GM19099 (cell line): ENCODE measurements around the gene BANK1.

Experiments used
- POLR2A ChIP-seq: IDR thresholded peaks from 3 replicates; pipeline ENCODE4 v1.6.1; 2011; ENCODE audit warnings: low read depth; ENCODE audit not compliant: insufficient read length; ENCODE audit errors: extremely low read depth

The BANK1 gene, protein sequence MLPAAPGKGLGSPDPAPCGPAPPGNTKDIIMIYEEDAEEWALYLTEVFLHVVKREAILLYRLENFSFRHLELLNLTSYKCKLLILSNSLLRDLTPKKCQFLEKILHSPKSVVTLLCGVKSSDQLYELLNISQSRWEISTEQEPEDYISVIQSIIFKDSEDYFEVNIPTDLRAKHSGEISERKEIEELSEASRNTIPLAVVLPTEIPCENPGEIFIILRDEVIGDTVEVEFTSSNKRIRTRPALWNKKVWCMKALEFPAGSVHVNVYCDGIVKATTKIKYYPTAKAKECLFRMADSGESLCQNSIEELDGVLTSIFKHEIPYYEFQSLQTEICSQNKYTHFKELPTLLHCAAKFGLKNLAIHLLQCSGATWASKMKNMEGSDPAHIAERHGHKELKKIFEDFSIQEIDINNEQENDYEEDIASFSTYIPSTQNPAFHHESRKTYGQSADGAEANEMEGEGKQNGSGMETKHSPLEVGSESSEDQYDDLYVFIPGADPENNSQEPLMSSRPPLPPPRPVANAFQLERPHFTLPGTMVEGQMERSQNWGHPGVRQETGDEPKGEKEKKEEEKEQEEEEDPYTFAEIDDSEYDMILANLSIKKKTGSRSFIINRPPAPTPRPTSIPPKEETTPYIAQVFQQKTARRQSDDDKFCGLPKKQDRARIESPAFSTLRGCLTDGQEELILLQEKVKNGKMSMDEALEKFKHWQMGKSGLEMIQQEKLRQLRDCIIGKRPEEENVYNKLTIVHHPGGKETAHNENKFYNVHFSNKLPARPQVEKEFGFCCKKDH

DNA sequence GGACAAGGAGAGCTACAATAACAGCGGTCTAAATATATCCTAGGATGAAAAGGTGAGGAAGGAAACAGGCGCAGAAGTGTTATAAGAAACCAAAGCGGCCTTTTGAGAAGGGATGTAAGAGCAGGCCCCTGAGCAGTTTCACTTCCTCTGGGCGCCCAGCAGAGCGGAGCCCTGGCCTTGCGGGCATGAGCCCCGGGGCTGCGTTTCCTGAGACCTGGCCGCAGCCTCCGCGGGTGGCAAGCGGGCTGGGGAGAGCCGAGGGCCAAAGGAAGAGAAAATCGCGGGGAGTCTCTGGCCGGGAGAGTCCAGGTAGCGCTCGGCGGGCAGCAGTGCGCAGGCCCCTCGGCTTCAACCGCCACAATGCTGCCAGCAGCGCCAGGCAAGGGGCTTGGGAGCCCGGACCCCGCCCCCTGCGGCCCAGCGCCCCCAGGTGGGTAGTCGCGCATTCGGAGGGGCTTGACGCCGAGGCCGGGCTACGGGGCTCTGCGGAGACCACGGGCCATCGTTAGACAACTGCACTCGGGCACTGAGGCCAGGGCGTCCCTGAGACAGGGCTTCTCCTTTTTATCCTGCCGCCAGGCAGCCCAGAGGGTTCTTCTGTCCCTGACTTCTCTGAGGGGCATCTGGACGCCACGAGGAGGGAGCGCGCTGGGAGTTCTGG, at the start of gene BANK1:
Gene BANK1, plus strand, starts transcription at position 210 of the 661 bp plus-strand sequence. Its CDS starts 151 bp downstream, at position 361.
- no peak for TF ChIP-seq POLR2A

- no peak for TF ChIP-seq POLR2A
Measured at GRCh38 chr4:101753721-101754120, 36.8 kb upstream of the BANK1 start.

DNA sequence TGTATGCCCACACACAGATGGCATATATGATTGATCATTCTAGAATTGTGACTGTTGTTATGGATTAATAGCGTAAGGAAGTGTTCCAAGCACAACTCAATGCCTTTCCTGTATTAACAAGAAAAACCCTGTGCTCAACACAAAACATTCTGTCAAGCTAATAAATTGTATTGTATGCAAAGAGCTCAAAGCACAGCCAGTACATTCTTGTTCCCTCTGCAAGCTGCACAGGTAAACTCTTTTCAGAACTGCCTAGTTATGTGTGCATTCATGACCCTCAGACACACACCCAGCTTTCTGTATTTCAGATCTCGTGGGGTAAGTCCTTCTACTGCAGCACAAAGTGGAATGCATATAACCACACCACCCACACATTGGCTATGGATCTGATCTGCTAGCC, 34.3 kb upstream of the BANK1 start:
- no peak for TF ChIP-seq POLR2A

DNA sequence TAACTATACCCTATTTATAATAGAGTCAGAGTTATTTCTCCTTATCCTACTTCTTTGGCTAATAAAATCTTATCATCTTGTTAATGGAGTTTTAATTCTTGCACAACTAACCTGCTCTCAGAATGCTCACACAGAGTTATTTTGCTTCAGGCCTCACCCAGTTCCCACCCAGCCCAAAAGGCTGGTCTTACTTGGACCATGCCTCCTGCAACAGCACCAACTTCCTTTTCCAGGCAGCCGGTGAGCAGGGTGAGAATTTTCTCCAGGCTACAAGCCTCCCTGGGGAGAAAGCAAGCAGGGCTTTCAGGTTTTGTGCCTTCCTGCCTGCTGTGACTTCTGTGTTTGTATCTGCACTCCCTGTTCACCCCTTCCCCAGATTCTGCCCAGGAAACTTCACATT, 29.1 kb upstream of the BANK1 start:
- no peak for TF ChIP-seq POLR2A

GRCh38 chr4:101762025-101762424, 28.5 kb upstream of the BANK1 start:
- no peak for TF ChIP-seq POLR2A

DNA sequence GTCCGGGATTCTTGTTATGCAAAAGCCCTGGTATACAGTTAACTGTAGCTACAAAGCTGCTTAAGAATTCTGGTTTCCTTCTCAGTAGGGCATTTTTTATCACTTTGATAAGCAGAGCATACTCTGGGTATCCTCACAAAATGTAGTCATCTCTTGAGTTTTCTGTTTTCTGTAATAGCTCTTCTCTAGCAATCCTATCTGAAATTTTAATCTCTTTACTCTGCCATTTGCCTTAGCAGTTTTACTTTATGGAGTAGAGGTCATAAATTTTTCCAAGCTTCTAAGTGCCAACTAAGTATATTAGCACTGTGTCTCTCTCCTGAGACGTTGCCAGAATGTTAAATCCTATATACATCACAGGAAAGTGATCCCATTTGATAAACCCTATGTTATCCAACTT, 28.0 kb upstream of the BANK1 start:
- TF ChIP-seq POLR2A = no peak

DNA sequence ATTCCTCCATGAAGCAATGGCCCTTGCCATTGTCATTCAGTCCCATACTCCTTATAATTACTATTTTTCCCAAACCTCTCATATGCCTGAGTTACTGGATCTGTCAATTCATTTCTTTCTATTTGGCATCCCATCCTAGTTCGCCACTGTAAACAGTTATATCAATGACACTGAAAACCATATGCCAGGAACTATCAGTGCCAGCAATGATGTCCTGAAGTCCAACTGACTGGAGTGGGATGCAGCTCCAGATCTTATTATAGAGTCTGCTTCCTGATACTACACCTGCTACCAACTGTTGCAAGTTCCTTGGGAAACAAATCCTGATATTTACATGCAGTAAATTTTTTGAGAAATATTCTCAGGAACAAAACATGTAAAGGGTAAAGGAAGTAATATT, 27.0 kb upstream of the BANK1 start:
- no peak for TF ChIP-seq POLR2A

- TF ChIP-seq POLR2A = no peak
Measured at GRCh38 chr4:101774807-101775206, 15.7 kb upstream of the BANK1 start.

GRCh38 chr4:101777431-101777830, 13.1 kb upstream of the BANK1 start:
- no peak for TF ChIP-seq POLR2A

GRCh38 chr4:101780284-101780683, 10.2 kb upstream of the BANK1 start:
- TF ChIP-seq POLR2A = no peak

DNA sequence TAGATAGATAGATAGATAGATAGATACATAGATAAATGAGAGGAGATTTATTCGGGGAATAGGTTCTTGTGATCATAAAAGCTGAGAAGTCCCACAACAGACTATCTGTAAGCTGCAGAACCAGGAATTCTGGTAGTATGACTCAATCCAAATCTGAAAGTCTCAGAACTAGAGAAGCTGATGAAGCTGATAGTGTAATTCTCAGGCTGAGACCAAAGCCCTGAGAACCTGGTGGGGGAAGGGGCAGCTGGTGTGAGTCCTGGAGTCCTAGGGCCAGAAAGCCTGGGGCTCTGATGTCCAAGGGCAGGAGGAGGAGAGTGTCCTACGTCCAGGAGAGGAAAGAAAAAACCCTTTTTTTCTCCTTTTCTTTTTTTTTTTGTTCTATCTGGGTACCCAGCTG, 8.0 kb upstream of the BANK1 start:
- no peak for TF ChIP-seq POLR2A

DNA sequence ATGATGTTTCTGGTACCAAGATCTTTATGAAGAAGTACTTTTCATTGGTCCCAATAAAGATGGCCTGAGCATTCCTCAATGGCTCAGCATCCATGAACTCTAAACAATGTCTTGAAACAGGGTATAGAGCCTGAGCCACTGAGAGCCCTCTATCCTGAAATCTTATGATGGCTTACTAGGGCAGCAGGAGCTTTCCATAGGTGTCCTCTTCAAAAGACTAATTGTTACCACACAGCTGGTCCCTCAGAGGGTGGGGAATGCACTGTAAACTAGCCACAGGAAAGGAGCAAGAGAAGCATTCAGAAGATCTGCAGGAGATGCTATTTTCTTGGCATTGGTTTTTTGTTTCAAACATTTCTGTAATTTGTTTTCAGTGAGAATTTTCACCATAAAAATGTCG, 5.6 kb upstream of the BANK1 start:
- no peak for TF ChIP-seq POLR2A

DNA sequence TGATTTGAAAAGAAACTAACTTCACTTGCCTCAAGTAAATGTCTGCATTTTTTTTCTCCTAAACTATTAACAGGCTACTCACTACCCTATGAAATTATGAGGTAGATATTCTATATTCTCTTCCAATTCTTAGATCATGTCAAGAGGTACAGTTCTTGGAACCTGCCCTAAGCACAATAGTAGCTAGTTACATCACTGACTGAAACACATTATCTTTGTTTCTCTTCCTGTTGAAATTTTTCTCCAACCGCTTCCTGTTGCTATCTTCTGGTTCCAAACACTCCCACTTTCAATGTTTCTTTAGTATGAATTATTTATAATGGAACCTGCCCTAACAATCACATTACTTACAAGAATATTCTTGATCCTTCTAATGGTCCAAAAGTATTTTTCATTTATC, 5.0 kb upstream of the BANK1 start:
- TF ChIP-seq POLR2A = no peak

DNA sequence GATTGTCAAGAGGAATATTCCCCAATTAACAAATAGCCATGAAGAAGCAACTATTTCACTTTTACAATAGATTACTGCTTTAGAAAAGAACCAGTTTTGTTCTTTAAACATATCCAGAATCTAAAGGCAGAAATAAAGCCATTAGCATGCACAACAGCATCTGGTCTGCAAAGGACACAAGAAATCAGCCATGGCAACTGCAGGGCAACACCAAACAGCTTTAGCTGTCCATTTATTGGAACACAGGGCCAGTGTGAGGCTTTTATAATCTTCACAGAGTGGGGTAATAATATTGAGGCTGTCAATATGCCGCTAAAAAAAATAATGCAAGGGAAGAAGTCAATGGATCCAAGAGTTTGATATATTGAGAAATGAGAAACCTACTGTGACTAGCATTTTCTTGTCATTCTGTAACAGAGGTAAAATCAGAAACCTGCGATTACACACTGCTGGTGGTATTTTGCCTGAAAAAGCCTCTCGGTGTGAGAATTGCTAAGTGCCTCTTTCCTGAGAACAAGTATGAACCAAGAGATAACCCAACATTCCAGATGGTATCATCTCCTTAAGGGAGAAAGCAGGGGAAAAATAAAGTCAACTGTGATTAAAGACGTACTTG, 2.7 kb upstream of the BANK1 start:
- TF ChIP-seq POLR2A = no peak

- TF ChIP-seq POLR2A = no peak
Measured at GRCh38 chr4:101791182-101791558, 640 bp downstream of the BANK1 start.
